NCI-H524 (cell line): ENCODE results near the gene CYP24A1.
"Not testable (repeated sequence)": the region's sequence is repeated elsewhere in the genome, so short reads cannot be mapped to it uniquely, and the experiment has no call there.

Experiments
- DNase-seq, 2 experiments: peaks; one replicate each; lab custom pipeline; 2025; lab: John Stamatoyannopoulos, UW

CYP24A1 gene

GRCh38 chr20:54133434-54134427 lies 40.1 kb downstream of the CYP24A1 start:
- DNase-seq: no peak

- peak; percentile 3 to 57 for DNase-seq
Measured at GRCh38 chr20:54132612-54133433, 41.0 kb downstream of the CYP24A1 start.

GRCh38 chr20:54131675-54132611 lies 41.8 kb downstream of the CYP24A1 start:
- peak; percentile 10 to 54 for DNase-seq

GRCh38 chr20:54131125-54131524 lies 42.7 kb downstream of the CYP24A1 start:
- not testable (repeated sequence) for DNase-seq

- no peak for DNase-seq
Measured at GRCh38 chr20:54129350-54129749, 44.4 kb downstream of the CYP24A1 start.

GRCh38 chr20:54127855-54128574 lies 45.8 kb downstream of the CYP24A1 start:
- no peak for DNase-seq

GRCh38 chr20:54126806-54127655 lies 46.8 kb downstream of the CYP24A1 start:
- no peak for DNase-seq

GRCh38 chr20:54126328-54126727 lies 47.5 kb downstream of the CYP24A1 start:
- DNase-seq: not testable (repeated sequence)

- DNase-seq: no peak
Measured at GRCh38 chr20:54123587-54124180, 50.1 kb downstream of the CYP24A1 start.

- DNase-seq: no peak
Measured at GRCh38 chr20:54122681-54123586, 50.9 kb downstream of the CYP24A1 start.

- DNase-seq: no peak
Measured at GRCh38 chr20:54122189-54122588, 51.6 kb downstream of the CYP24A1 start.

GRCh38 chr20:54119744-54120143 lies 54.0 kb downstream of the CYP24A1 start:
- DNase-seq: no peak

- no peak for DNase-seq
Measured at GRCh38 chr20:54118220-54119001, 55.4 kb downstream of the CYP24A1 start.

- no peak for DNase-seq
Measured at GRCh38 chr20:54116550-54117235, 57.1 kb downstream of the CYP24A1 start.

- DNase-seq: no peak
Measured at GRCh38 chr20:54115172-54115854, 58.5 kb downstream of the CYP24A1 start.

GRCh38 chr20:54114109-54114508 lies 59.7 kb downstream of the CYP24A1 start:
- DNase-seq: no peak
